A673 (cell line): Measurements from ENCODE around the gene CCDC134.

ENCODE experiments used
- EZH2 ChIP-seq: fragments of 200-600 bp; sonication (generic); IDR thresholded peaks from 2 replicates; pipeline ENCODE4 v1.6.1; 2017; ENCODE audit warnings: borderline replicate concordance, low read depth, mild to moderate bottlenecking, mixed read lengths, antibody characterized with exemption, low read length; ENCODE audit not compliant: poor library complexity, severe bottlenecking
- TF ChIP-seq, protein P1 (sequence below): fragments of 300-800, 200-600 bp; sonication (generic); conservative IDR thresholded peaks from 2 replicates; pipeline ENCODE4 v1.5.1; 2017; ENCODE audit warnings: low read depth, mild to moderate bottlenecking, antibody characterized with exemption, low read length, moderate library complexity, mixed read lengths

DNA sequence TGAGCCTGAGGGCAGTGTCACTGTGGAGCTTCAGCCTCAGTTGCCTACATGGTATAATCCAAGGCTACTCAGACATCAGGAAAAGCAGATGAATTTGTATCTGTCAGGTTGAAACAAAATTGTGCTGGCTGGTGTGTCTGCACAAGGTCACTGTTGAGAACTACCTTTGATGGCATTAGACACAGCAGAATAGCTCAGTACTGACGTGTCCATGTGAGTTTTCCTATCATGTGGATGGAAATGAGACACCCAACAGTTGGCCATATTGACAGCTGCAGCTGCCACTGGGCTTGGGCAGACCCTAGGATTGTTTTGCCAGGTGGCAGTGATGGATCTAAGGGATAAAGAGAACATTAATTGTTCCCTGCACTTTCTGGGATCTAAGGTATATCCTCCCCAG, 15.8 kb downstream of the CCDC134 start:
- TF ChIP-seq, protein P1, sequence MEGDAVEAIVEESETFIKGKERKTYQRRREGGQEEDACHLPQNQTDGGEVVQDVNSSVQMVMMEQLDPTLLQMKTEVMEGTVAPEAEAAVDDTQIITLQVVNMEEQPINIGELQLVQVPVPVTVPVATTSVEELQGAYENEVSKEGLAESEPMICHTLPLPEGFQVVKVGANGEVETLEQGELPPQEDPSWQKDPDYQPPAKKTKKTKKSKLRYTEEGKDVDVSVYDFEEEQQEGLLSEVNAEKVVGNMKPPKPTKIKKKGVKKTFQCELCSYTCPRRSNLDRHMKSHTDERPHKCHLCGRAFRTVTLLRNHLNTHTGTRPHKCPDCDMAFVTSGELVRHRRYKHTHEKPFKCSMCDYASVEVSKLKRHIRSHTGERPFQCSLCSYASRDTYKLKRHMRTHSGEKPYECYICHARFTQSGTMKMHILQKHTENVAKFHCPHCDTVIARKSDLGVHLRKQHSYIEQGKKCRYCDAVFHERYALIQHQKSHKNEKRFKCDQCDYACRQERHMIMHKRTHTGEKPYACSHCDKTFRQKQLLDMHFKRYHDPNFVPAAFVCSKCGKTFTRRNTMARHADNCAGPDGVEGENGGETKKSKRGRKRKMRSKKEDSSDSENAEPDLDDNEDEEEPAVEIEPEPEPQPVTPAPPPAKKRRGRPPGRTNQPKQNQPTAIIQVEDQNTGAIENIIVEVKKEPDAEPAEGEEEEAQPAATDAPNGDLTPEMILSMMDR, result no peak
- no peak for TF ChIP-seq EZH2
